OCI-LY3 (cell line): ENCODE results near the gene CDC20B.

ENCODE experiments used
- H2AFZ ChIP-seq: fragments of 200-600, 300-600 bp; shearing (Covaris generic); 2 replicates; pipeline ENCODE4 v1.6.0; 2014; ENCODE audit warnings: antibody characterized with exemption, low read depth, low read length
- H3K27ac ChIP-seq: fragments of 200-600, 300-600 bp; sonication (generic); 2 replicates; pipeline ENCODE4 v1.5.1; 2014; ENCODE audit warnings: mild to moderate bottlenecking, low read length, moderate library complexity, mixed read lengths
- H3K27me3 ChIP-seq: fragments of 200-600, 300-600 bp; sonication (generic); 2 replicates; pipeline ENCODE4 v1.6.1; 2014; ENCODE audit warnings: low read depth, low read length, mixed read lengths
- H3K36me3 ChIP-seq: fragments of 200-600, 300-600 bp; sonication (generic); replicated peaks from 2 replicates; pipeline ENCODE3; 2014; ENCODE audit warnings: low read depth, low read length, mixed read lengths
- H3K4me1 ChIP-seq: fragments of 300-600, 200-600 bp; sonication (generic); 2 replicates; pipeline ENCODE4 v1.6.1; 2014; ENCODE audit warnings: low read length, mixed read lengths
- H3K4me2 ChIP-seq: fragments of 200-600, 300-600 bp; sonication (generic); 2 replicates; pipeline ENCODE4 v1.6.1; 2014; ENCODE audit warnings: low read length, mixed read lengths
- H3K4me3 ChIP-seq: fragments of 300-600, 200-600 bp; sonication (generic); 2 replicates; pipeline ENCODE4 v1.5.1; 2014; ENCODE audit warnings: antibody characterized with exemption, mild to moderate bottlenecking, low read length, moderate library complexity
- H3K79me2 ChIP-seq: fragments of 300-600, 200-600 bp; shearing (Covaris generic); 2 replicates; pipeline ENCODE4 v1.6.1; 2014; ENCODE audit warnings: mild to moderate bottlenecking, low read length, mixed read lengths
- H3K9ac ChIP-seq: fragments of 300-600, 200-600 bp; shearing (Covaris generic); 2 replicates; pipeline ENCODE4 v1.6.0; 2014; ENCODE audit warnings: mild to moderate bottlenecking, low read length, moderate library complexity
- H3K9me3 ChIP-seq: fragments of 200-600, 300-600 bp; shearing (Covaris generic); 2 replicates; pipeline ENCODE4 v1.6.1; 2014; ENCODE audit warnings: low read length, mixed read lengths; ENCODE audit not compliant: insufficient read depth
- H4K20me1 ChIP-seq: fragments of 200-600, 300-600 bp; sonication (generic); 2 replicates; pipeline ENCODE4 v1.6.1; 2016; ENCODE audit warnings: low read length, mixed read lengths; ENCODE audit not compliant: insufficient read depth
- CTCF ChIP-seq: fragments of 200-600, 300-600 bp; sonication (generic); IDR thresholded peaks from 2 replicates; pipeline ENCODE4 v1.5.1; 2014; ENCODE audit warnings: antibody characterized with exemption, low read length, low read depth
- EZH2phosphoT487 ChIP-seq: fragments of 200-600 bp; shearing (Covaris generic); IDR thresholded peaks from 2 replicates; pipeline ENCODE4 v1.6.1; 2018; ENCODE audit warnings: antibody characterized with exemption, mixed run types, low read depth

Gene CDC20B

GRCh38 chr5:55141945-55142690, 30.9 kb downstream of the CDC20B start:
- no peak overlapping the region for H3K4me3 ChIP-seq
- peaks cover 32% of the 10 kb centered on the region for H3K27me3 ChIP-seq
- no peaks in the 10 kb centered on the region for H3K9me3 ChIP-seq
- no peak overlapping the region for H3K27ac ChIP-seq
- no peak overlapping the region for H3K9ac ChIP-seq
- TF ChIP-seq CTCF (no peak), EZH2phosphoT487 (no peak)
- H3K36me3 ChIP-seq, result no peaks in the 10 kb centered on the region
- H3K79me2 ChIP-seq, result no peaks in the 10 kb centered on the region
- H3K4me2 ChIP-seq, result no peak overlapping the region
- no peak overlapping the region for H2AFZ ChIP-seq
- H3K4me1 ChIP-seq, result peaks cover 7% of the 10 kb centered on the region; the same call in 1 of the 2 replicates
- H4K20me1 ChIP-seq, result no peaks in the 10 kb centered on the region

GRCh38 chr5:55140908-55141665, 31.9 kb downstream of the CDC20B start:
- TF ChIP-seq CTCF, result no peak
- no peak for TF ChIP-seq EZH2phosphoT487
- no peaks in the 10 kb centered on the region for H3K9me3 ChIP-seq

GRCh38 chr5:55136521-55136920, 36.5 kb downstream of the CDC20B start:
- H3K9ac ChIP-seq, result no peak overlapping the region
- H3K4me2 ChIP-seq, result no peak overlapping the region
- H3K4me1 ChIP-seq, result peaks cover 4% of the 10 kb centered on the region; the same call in 1 of the 2 replicates
- no peak overlapping the region for H3K27ac ChIP-seq
- H3K4me3 ChIP-seq, result no peak overlapping the region
- H3K79me2 ChIP-seq, result no peaks in the 10 kb centered on the region
- no peaks in the 10 kb centered on the region for H4K20me1 ChIP-seq
- H3K27me3 ChIP-seq, result peaks cover 5% of the 10 kb centered on the region; the same call in 1 of the 2 replicates
- TF ChIP-seq EZH2phosphoT487 (no peak), CTCF (no peak)
- no peak overlapping the region for H2AFZ ChIP-seq
- H3K36me3 ChIP-seq, result no peaks in the 10 kb centered on the region
- no peaks in the 10 kb centered on the region for H3K9me3 ChIP-seq

More at GRCh38 chr5:55140908-55141665, 31.9 kb downstream of the CDC20B start:
- Histone ChIP-seq H3K4me1 (peaks cover 4% of the 10 kb centered on the region; the same call in 1 of the 2 replicates), H4K20me1 (no peaks in the 10 kb centered on the region), H3K36me3 (no peaks in the 10 kb centered on the region), H2AFZ (no peak overlapping the region), H3K27ac (no peak overlapping the region), H3K9ac (no peak overlapping the region), H3K79me2 (no peaks in the 10 kb centered on the region), H3K4me2 (no peak overlapping the region), H3K4me3 (no peak overlapping the region), H3K27me3 (peaks cover 32% of the 10 kb centered on the region)

GRCh38 chr5:55134053-55134722, 38.8 kb downstream of the CDC20B start:
- Histone ChIP-seq H3K9ac (no peak overlapping the region), H3K4me3 (no peak overlapping the region), H3K4me1 (peaks cover 4% of the 10 kb centered on the region; the same call in 1 of the 2 replicates), H3K79me2 (no peaks in the 10 kb centered on the region), H3K9me3 (no peaks in the 10 kb centered on the region), H3K27ac (no peak overlapping the region), H4K20me1 (no peaks in the 10 kb centered on the region), H3K36me3 (no peaks in the 10 kb centered on the region), H3K4me2 (no peak overlapping the region), H3K27me3 (peaks cover 5% of the 10 kb centered on the region; the same call in 1 of the 2 replicates), H2AFZ (no peak overlapping the region)
- TF ChIP-seq EZH2phosphoT487 (no peak), CTCF (no peak)
